Progenitor cell of endocrine pancreas (in vitro differentiated cells): ENCODE data around the gene RNFT2. TPM values are rescaled to one million over a fixed set of nuclear protein-coding genes. Genes with fewer than 3 reads are reported as not detected.
A peak's percentile ranks its signal among the peaks of the same experiment; 100 is the strongest.

Experiments
- DNase-seq: peaks from one replicate; pipeline ENCODE4 v3.0.0; 2021; ENCODE audit warnings: low spot score; ENCODE audit not compliant: unreplicated experiment
- H3K27ac Mint-ChIP-seq: 2 replicates; pipeline ENCODE4 v1.8.0; 2021; ENCODE audit warnings: mild to moderate bottlenecking, moderate library complexity, mixed read lengths
- H3K27me3 Mint-ChIP-seq: 2 replicates; pipeline ENCODE4 v1.8.0; 2021; ENCODE audit warnings: mixed read lengths
- H3K36me3 Mint-ChIP-seq: 2 replicates; pipeline ENCODE4 v1.8.0; 2022; ENCODE audit warnings: mixed read lengths; ENCODE audit not compliant: insufficient read depth
- H3K4me1 Mint-ChIP-seq: 2 replicates; pipeline ENCODE4 v1.8.0; 2021; ENCODE audit warnings: low read depth, mixed read lengths
- H3K4me3 Mint-ChIP-seq: 2 replicates; pipeline ENCODE4 v1.8.0; 2021; ENCODE audit warnings: low read depth, mild to moderate bottlenecking, moderate library complexity, mixed read lengths
- H3K9me3 Mint-ChIP-seq: 2 replicates; pipeline ENCODE4 v1.8.0; 2021; ENCODE audit warnings: low read depth, mixed read lengths
- total RNA-seq: library from RNA; stranded (reverse); gene quantifications from 2 replicates; pipeline ENCODE4 v1.2.1, GENCODE V29; 2021
- TF ChIP-seq, protein P1 (sequence below): fragments of 200-600 bp; sonication (generic); IDR thresholded peaks from one replicate; pipeline ENCODE4 v1.5.0; 2021; ENCODE audit warnings: antibody characterized with exemption, mild to moderate bottlenecking; ENCODE audit not compliant: unreplicated experiment

Gene RNFT2
- total RNA-seq, 1 donor from 2014 or later: 32.1 TPM

- no peak for DNase-seq
- peak overlapping the region; percentile 36 for H3K27ac Mint-ChIP-seq
- H3K9me3 Mint-ChIP-seq: peaks cover 5% of the 10 kb centered on the region
- H3K27me3 Mint-ChIP-seq: peaks cover 67% of the 10 kb centered on the region
- H3K4me3 Mint-ChIP-seq: peak overlapping the region; percentile 86
- peaks cover 31% of the 10 kb centered on the region for H3K4me1 Mint-ChIP-seq
- peaks cover 7% of the 10 kb centered on the region for H3K36me3 Mint-ChIP-seq
- TF ChIP-seq, protein P1, sequence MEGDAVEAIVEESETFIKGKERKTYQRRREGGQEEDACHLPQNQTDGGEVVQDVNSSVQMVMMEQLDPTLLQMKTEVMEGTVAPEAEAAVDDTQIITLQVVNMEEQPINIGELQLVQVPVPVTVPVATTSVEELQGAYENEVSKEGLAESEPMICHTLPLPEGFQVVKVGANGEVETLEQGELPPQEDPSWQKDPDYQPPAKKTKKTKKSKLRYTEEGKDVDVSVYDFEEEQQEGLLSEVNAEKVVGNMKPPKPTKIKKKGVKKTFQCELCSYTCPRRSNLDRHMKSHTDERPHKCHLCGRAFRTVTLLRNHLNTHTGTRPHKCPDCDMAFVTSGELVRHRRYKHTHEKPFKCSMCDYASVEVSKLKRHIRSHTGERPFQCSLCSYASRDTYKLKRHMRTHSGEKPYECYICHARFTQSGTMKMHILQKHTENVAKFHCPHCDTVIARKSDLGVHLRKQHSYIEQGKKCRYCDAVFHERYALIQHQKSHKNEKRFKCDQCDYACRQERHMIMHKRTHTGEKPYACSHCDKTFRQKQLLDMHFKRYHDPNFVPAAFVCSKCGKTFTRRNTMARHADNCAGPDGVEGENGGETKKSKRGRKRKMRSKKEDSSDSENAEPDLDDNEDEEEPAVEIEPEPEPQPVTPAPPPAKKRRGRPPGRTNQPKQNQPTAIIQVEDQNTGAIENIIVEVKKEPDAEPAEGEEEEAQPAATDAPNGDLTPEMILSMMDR: no peak
Measured at GRCh38 chr12:116878567-116879508, 140.7 kb downstream of the RNFT2 start.

GRCh38 chr12:116879509-116880212, 141.5 kb downstream of the RNFT2 start:
- DNase-seq: no peak
- Mint-ChIP-seq H3K4me3 (peak overlapping the region; percentile 86), H3K27me3 (peaks cover 66% of the 10 kb centered on the region), H3K9me3 (peaks cover 2% of the 10 kb centered on the region), H3K36me3 (peaks cover 2% of the 10 kb centered on the region), H3K4me1 (peaks cover 31% of the 10 kb centered on the region), H3K27ac (peak overlapping the region; percentile 93)
- TF ChIP-seq, protein P1: no peak

- DNase-seq: no peak
- no peaks in the 10 kb centered on the region for H3K9me3 Mint-ChIP-seq
- TF ChIP-seq, protein P1: no peak
- no peaks in the 10 kb centered on the region for H3K36me3 Mint-ChIP-seq
- peaks cover 31% of the 10 kb centered on the region for H3K4me1 Mint-ChIP-seq
- peak overlapping the region; percentile 93 for H3K27ac Mint-ChIP-seq
- peaks cover 68% of the 10 kb centered on the region for H3K27me3 Mint-ChIP-seq
- H3K4me3 Mint-ChIP-seq: peak overlapping the region; percentile 86
Measured at GRCh38 chr12:116880213-116880816, 142.2 kb downstream of the RNFT2 start.

DNA sequence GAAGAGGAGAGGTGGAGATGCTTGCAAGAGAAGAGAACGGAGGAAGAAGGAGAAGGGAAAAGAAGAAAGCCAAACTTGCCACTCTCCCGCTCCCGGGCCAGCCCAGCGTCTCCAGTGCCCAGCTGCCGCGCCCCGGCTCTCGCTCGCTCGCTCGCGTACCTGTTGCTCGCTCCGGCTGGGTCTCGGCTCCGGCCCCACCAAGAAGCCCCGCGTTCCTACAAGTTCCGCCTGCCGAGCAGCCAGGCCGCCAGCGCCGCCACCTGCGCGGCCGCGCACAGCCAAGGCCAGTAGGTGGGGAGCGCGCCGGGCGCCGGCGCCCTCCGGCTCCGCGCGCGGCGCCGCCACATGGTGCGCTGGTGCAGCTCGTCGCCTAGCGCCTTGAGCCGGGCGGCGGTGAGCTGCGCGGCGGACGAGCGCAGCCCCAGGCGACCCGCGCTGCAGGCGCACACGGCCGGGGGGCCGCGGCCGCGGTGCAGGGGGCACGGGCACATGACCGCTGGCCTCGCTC, 142.8 kb downstream of the RNFT2 start:
- TF ChIP-seq, protein P1: peak; percentile 38
- no peaks in the 10 kb centered on the region for H3K36me3 Mint-ChIP-seq
- H3K4me3 Mint-ChIP-seq: peak overlapping the region; percentile 86
- peak overlapping the region; percentile 93 for H3K27ac Mint-ChIP-seq
- peak; percentile 61 for DNase-seq
- peaks cover 68% of the 10 kb centered on the region for H3K27me3 Mint-ChIP-seq
- peaks cover 31% of the 10 kb centered on the region for H3K4me1 Mint-ChIP-seq
- no peaks in the 10 kb centered on the region for H3K9me3 Mint-ChIP-seq
